HG03095 (cell line): ENCODE results near the gene CDC25A.

Experiments
- ATAC-seq: cut with Tn5 transposase; IDR thresholded peaks from one replicate; pipeline ENCODE4 v1.9.1; 2021; ENCODE audit warnings: moderate library complexity; ENCODE audit not compliant: unreplicated experiment

CDC25A gene

GRCh38 chr3:48142316-48142870, 45.8 kb downstream of the CDC25A start:
- ATAC-seq = no peak

GRCh38 chr3:48141604-48142137, 46.5 kb downstream of the CDC25A start:
- no peak for ATAC-seq

- ATAC-seq = no peak
Observed at GRCh38 chr3:48140936-48141603, 47.1 kb downstream of the CDC25A start.

GRCh38 chr3:48140336-48140757, 47.9 kb downstream of the CDC25A start:
- no peak for ATAC-seq

GRCh38 chr3:48137425-48137999, 50.7 kb downstream of the CDC25A start:
- no peak for ATAC-seq

- ATAC-seq = no peak
Observed at GRCh38 chr3:48135552-48136495, 52.4 kb downstream of the CDC25A start.

- ATAC-seq = no peak
Observed at GRCh38 chr3:48130321-48130904, 57.8 kb downstream of the CDC25A start.

GRCh38 chr3:48129921-48130320, 58.3 kb downstream of the CDC25A start:
- no peak for ATAC-seq

GRCh38 chr3:48128774-48129173, 59.4 kb downstream of the CDC25A start:
- no peak for ATAC-seq

GRCh38 chr3:48125886-48126622, 62.2 kb downstream of the CDC25A start:
- no peak for ATAC-seq

GRCh38 chr3:48125013-48125705, 63.1 kb downstream of the CDC25A start:
- ATAC-seq = no peak

GRCh38 chr3:48123346-48123745, 64.9 kb downstream of the CDC25A start:
- ATAC-seq = no peak

- no peak for ATAC-seq
Observed at GRCh38 chr3:48122504-48122903, 65.7 kb downstream of the CDC25A start.

- ATAC-seq = no peak
Observed at GRCh38 chr3:48120223-48120622, 68.0 kb downstream of the CDC25A start.

- ATAC-seq = no peak
Observed at GRCh38 chr3:48119505-48120193, 68.6 kb downstream of the CDC25A start.

GRCh38 chr3:48118928-48119327, 69.3 kb downstream of the CDC25A start:
- ATAC-seq = no peak

GRCh38 chr3:48118322-48118721, 69.9 kb downstream of the CDC25A start:
- no peak for ATAC-seq

- peak; percentile 7 for ATAC-seq
Observed at GRCh38 chr3:48112813-48113212, 75.4 kb downstream of the CDC25A start.
